Measurements from ENCODE around the gene TOM1L2.

The TOM1L2 gene

DNA sequence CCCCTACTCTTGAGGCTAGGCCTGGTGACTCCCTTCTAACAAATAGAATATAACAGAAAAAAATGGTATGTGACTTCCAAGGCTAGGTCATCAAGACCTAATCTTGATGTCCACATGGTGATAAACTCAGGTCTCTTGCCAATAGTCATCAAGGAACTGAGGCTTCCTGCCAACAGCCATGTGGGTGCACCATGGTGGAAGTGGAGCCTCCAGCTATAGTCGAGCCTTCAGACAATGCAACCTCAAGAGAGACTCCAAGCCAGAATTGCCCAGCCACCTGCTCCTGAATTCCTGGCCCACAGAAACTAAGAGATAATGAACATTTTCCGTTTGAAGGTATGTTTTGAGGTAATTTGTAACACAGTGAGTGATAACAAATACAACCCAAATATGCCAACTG lies 79.5 kb downstream of the TOM1L2 start:
- no peak for DNase-seq

DNA sequence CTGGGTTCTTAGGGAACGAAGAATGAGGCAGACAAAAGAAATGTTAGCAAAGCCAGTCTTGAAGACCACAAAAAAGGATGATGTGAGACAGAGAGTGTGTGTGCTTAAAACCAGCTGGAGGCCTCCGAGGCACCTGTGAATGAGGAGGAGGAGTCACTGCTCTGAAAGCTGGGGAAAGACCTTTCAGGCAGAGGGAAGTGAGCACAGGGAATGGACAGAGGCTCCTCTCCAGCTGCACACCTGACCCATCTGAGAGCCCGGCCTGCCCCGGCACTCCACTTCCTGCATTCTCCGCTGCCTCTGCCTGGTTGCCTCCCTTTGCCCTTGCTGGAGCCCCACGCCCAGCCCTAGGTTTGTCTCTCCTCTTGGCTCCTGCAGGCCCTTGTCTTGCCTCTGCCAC lies 80.2 kb downstream of the TOM1L2 start:
- no peak for DNase-seq

DNA sequence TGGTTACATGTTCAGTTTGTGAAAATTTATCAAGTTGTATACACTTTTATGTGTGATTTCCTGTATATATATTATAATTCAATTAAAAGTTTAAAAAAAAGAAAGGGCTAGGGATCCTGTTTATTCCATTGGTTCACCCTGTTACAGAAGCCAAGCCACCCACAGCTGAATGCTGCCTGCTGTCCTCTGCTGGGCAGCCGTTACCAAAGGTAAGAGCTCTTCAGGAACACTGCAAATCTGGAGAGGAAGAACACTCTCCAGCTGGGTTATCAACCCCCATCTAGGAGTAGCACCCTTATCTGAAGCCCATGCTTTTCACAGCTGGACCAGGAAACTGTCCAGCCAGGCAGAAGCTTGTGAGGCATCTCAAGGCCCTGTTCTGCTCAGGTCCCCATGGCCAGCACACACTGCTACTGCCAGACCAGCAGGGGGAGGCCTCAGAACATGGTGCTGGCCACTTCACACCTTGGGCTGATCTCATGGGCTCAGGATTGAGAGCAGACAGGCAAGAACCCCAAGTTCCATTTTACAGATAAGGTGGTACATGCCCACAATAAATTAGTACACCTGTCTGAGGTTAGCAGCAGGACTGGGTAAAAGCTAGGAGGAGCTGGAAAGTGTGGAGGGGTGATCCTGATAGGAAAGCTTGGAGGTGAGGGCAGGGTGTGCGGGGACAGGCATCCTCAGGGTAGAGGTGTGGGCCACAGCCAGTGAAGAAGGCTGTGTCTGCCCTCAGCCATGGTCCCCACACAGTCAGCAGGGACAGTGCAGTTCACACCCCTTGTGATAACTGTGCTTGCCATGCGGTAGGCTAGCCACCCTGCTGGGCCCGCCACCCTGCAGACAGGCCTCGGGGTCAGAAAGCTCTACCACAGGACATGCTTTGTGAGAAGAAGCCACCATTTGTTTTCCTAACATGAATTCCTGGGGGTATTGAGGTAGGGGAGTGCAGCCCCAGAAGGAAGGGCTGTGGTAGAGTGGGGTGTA lies 81.1 kb downstream of the TOM1L2 start:
- peak; percentile 20 for DNase-seq

DNA sequence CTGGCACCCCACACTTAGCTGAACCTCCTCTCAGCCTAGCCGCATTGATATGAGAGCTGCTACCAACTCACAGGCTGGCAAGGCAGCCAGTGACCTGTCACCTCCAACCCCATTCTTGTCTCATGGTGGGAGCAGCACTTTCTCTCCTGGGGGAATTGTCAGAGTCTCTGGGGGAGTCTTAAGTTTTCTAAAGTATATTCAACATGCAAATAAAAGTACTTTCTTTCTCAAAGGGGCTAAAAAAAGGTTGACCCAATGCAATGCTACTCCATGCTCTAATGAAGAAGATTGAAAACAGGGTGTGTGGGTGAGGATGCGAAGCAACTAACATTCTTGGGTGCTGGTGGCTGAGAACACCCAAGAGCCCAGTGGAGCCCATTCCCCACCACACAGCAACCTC lies 82.3 kb downstream of the TOM1L2 start:
- no peak for DNase-seq

DNA sequence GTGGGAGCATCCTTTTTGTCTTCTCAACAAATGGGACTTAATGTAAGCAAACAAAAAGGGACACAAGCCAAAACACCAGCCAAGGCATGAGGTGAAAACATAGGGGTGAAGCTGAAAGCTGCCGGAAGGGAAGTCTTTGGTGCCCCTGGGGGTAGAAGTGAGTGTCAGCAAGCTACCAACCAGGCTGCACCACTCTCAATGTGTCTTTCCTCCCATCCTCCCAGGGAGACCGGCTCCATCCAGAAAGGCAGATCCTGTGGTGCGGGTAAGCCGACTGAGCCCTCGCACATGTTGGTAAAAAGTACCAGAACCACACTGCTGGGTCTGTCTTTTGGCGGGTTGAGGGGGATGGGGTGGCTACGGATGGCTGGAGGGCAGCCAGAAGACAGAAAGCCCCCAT lies 83.4 kb downstream of the TOM1L2 start:
- no peak for DNase-seq

DNA sequence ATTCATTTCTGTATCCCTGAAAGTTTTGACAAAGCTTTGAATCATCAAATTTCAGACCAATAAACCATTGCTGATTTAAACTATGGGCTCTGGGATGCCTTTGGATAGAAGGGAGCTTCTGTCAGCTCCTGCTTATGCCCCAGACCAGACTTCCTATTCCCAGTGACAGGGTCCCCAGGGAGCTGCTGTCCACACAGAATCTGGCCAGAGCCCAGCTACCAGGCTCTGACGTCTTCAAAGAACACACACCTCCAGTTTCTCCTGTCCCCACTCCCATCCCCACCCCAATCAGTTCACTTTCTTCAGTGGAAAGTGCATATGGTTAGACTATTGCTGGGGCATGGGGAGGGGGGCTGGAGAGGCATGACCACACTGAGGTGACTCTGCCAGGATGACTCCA lies 83.8 kb downstream of the TOM1L2 start:
- no peak for DNase-seq

DNA sequence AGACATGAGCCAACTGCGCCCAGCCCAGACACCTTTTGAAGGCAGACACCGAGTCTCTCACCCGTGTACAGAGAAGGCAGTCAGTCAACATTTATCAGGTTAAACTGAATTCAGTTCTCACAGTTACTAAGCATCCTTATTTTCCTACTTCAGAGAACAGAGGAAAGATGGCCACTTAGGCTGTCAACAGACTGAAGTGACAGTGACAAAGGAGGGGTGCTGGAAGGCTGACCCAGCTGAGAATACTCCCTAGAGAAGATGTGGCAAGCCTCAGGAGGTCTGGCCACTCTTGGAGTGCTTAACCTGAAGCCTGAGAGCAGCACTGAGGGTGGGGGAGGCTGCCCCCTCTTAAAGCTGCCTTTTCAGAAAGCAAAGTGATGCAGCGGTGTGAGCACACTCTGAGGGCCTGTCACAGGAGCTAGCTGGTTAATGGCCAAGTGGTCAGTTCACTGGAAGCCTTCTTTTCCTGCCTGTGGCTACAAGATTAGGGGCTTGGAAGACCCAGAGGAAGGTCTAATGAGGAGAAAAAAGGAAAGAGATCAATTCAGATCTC lies 84.4 kb downstream of the TOM1L2 start:
- DNase-seq, result no peak

DNA sequence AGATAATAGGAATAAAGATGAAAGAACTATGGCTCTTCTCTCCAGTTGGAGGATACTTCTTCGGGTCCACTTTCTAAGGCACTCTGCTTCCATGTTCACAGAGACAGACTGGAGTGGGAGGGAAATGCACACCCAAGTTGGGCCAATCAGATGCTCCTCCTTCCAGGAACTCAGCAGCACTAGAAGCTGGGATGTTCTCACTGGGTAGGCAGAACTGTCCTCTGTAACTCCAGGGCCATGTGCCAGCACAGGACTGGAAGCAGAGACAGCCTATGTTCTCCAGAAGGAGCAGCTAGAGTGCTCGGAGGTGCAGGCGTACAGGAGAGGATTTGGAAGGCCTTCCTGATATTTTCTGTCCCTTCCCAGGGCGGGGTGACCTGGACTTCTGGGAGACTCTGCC lies 85.5 kb downstream of the TOM1L2 start:
- DNase-seq, result no peak

DNA sequence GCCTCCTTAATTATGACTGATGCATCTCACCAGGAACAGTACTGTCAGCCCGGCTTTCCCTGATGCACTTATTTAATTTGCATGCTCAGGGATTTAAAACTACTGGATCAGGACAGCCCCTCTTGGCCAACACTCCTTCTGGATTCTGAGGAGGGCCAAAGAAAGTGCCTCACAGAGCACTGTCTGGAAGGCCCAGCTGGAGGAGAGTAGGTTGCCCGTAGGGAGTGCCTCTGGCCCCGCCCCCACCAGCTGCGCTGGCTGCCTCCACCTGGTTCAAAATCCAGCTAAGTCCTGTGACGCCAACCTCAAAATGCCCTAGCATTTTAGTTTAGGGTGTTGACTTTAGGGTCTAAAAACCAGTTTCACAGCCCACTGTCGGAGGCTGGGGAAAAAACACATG lies 86.0 kb downstream of the TOM1L2 start:
- no peak for DNase-seq

DNA sequence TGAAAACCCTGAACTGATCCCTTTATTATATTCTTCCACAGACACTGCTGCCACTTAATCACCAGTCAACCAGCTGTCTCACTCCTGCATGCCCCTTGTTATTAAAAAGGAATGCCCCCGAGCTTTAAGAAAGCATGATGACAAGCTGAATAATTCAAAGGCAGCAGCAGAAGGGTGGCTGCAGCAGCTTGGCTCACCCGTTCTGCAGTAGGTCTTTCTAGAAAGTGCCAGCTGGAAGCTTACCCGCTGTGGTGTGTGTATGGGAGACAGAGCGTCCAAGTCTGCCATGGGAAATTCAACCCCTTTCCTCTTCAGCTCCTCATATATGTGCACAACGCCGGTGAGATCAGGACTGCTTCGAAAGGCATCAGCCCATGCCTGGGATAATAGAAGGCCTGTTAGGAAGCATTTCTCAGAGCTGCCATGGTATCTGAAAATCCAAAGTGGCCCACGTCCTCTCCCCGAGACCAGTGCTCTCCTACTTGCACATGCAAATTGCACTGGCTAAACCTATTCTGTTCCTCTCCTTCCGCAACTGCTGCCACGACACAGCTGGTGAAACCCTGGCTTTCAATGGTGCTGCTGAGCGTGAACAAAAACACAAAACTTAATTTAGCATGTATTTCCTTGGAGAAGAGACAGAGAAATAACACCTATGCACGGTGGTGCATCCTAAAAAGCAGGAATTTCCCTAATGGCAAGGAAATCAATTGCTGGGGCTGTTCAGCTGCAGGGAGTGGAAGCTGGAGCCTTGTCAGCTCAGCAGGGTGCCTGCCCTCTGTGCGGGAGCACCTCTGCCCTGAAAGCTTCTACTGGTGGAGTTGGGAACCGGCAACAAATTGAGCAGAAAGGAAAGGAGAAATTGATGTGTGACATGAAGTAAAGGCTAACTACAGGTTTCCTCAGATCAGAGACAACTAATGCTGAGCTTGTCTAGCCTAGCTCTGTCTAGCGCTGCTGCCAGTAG lies 87.5 kb downstream of the TOM1L2 start:
- no peak for DNase-seq

DNA sequence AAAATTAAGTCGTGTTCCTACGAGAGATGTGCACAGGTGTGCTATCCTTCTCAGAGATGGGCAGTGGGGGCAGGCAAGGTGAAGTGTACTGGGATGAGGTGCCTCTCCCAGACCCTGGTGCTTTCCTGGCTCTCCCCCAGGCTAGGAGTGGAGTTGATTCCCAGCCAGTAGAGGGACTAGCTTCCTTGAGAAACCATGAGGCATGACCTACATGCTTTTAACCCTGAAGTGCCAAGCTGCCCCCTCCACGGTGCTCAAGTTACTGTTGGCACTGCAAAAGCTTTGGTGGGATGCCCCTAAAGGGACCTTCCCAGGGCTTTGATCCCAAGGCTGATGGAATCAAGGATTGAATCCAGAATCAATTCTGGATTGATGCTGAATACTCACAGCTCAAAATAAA lies 88.4 kb downstream of the TOM1L2 start:
- no peak for DNase-seq

DNA sequence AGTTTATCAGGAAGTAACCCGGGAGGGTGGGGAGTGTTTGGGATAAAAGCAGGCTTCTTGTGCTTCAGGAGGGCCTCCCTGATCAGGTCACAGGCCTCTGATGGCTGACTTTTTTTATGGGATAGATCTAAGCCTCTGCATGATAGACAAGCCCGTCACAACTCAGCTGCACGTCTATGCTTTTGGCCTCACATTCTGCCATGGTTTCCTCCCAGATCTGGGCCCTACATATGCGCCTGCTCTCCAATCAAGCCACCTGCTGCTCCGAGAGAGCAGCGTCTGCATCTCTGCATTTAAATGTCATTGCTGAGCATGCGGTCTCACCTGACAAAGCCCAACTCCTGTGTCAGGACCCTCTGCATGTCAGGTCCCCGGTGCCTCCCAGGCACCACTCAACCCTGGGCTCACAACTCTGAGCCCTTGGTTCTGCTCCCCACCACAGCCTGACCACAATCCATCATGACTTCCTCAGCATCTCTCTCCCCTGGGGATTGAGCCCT lies 90.1 kb downstream of the TOM1L2 start:
- no peak for DNase-seq

DNA sequence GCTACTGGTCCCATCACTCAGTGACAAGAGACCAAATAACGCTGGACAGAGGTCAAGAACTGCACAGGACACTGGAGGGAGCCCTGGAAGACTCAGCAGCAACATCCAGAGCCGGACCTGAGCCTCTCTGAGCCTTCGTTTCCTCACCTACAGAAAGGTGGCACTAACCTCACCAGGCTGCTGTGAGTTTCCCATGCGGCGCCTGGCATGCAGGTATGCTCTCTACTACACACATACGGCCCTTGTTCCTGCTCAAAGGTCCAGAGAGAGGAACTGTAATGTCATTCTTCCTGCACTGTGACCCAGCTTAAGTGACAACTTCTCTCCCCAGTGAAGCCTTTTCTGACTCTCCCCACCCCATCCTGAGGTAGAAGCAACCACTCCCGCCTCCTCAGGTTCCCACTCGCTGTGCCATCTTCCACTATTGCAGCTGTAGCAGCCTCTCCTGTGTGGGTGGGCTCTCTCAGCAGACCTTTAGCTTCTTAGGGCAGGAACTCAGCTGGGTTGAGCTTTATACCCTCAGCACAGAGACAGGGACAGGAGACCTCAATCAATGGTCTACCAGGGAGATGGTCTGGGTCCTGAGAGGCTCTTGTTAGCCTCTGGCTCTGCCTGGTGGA lies 91.5 kb downstream of the TOM1L2 start:
- DNase-seq, result no peak

DNA sequence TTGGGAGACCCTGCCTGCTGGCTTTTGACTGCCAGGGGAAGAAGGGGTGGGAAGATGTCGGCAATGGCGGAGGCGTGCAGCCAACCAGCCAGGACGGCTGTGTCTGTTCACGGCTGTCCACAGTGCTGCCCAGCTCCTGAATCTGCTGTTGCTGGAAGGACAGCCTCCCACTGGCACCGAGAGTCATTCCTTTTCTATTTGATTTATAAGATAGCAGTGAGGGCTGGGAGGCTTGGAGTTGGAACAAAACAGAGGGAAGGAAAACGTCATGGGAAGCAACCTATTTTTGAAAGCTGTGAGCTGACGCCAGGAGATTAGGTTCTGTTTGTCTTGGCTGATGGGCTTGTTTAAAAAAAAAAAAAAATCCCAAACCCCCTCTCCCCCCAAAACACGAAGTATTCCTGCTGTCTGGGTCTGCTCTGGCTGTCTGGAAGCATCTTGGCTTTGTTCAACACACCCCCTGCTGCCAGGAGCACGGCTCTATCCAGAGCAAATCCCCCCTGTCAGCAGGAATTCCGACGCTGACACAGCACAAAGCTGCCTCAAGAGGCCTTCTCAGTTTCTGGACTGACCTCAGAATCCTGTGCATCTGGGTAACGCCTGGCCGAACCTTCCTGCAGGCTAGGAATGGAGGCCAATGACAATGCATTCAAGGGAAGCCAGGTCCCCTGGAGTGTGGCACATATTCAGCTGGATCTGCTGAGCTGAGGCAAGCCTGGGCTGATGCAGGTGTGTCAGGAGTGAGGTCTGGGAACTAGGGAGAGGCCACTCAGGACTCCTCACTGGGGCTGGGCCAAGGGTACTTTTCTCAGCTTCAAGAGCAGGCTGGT lies 94.5 kb downstream of the TOM1L2 start:
- no peak for DNase-seq

DNA sequence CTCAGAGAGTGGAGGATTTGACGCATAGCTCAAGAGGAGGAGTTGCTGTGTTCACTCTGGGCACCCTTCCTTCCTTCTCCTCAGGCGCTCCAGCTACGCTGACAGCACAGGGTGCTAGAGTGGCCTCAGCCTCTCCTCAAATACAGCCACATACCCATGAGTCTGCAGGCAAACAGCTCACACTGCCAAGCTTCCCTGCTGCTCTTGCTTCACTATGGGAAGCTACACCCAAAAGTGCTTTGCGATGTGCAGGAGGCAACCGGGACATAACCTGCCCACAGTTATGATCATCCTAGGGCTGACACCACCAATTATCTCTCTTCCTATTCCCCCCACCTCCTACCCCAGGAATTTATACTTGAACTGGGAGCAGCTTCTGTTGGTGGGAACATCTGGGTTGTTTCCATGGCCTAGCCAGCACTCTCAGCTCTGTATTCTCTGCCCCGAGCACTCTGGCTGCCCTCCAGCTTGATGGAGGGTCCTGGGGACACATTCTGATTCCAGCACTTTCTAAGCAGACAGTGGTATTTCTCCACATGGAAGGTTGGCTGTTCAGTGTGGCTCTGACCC lies 95.2 kb downstream of the TOM1L2 start:
- no peak for DNase-seq

DNA sequence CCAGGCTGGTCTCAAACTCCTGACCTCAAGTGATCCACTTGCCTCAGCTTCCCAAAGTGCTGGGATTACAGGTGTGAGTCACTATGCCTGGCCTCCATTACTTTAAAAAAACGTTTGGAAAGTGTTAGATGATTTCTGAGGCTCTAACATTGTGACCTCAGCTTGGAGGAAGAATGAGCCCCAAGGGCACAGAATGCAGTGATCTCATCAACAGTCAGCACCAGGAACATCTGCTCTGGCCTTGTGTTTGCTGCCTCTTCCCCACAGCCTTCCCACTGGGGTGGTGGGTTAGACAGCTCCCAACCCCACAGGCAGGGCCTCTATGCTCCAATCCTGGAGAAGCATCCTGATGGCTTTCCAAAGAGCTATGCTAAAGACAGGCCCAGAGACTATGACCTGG lies 97.7 kb downstream of the TOM1L2 start:
- no peak for DNase-seq

DNA sequence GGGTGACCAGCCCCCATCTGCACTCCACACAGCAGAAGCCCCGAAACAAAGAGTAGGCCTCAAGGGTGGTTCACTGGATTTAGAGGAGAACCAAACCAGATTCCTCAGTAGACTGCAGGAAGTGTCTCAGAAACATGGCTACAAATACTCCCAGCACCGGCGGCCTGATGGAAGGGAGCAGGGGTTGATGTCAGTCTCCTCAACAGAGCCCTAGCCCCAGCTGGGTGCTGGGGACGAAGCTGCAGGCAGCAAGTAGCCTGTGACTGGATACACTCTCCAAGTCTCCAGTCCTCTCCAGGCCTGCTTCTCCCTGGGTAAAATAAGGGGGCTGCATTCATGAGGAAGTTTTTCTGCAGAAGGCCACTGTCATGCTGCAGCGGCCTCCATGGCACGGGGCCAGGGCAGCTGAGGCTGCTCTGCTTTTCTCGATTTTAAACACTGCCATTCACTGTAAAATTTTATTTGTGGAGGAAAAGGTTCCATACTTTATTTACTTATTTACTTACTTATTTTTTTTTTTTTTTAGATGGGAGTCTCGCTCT lies 98.7 kb downstream of the TOM1L2 start:
- DNase-seq, result no peak

DNA sequence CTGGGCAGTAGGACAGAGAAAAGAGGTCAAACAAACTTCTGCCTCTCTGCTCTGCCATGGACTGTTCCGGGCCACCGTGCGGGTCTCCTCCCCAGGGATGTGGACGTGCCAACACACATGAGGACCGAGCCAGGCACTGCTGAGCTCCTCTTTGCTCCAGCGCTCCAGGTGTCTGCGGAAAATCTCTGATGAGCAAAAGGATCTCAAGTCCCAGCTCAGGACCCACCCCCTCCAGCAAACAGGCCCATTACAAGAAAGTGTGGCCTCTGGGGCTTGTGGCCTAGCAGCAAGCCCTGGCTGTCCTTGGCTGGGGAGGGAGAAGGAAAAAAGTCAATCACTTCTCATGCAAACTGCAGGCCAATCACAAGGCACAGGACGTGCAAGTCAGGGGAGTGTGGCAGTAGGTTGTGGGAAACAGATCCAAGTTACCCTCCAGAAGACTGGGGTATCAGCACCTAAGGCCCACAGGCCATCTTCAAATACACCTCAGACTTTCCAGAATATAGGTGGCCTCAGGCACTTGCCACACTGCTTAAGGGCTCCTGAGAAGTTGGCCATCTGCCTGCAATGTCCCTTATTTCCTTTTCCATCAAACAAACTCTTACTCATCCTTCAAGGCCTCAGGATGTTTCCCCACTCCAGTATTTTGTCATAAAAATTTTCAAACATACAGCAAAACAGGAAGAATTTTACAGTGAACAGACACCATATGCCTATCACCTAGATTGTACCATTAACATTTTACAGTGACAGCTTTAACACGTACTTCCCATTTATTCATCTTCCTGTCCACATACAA lies 99.5 kb downstream of the TOM1L2 start:
- no peak for DNase-seq

DNA sequence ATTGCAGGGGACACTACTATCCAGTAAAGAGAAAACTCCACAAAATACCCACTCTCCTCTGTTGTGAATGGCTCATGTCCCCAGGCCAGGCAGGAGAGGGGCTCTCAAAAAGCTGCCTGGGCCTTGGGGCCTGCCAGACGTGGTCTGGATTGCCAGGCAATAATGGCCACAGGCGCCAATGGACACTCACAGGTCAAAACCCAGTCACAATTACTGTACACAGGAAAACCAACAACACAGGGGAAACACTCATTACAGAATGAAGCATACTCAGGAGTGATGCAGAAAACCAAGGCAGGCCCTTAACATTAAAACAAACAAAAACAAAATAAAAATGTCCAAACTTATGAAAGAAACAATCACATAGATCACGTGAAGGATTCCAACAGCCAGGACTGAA lies 100.3 kb downstream of the TOM1L2 start:
- DNase-seq, result no peak

DNA sequence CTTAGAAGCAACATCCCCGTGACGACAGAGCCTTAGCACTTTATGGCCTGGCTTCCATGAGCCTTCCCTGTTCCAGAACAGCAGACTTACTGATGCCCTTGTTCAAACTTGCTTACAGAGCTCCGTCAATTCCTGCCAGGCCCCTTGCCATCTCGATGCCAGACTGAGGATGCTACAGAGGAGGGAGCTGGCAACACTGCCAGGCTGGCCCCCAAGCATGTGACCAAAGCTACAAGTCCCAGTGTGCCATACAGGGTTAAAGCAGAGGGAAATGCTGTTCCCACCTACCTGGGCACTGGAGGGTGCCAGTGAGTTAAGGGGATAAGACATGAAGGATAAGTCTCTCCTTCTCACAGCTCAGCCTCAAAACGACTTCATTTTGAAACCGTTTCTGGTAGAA lies 102.0 kb downstream of the TOM1L2 start:
- no peak for DNase-seq

Data from stimulated activated CD4-positive, alpha-beta T cell treated with anti-CD3 and anti-CD28 coated beads, Interleukin-12 subunit alpha, Interleukin-12 subunit beta, amount 100 ng/mL, for 4 hours (primary cell).